Mesothelial cell of epicardium (in vitro differentiated cells): ENCODE results near the gene WNT7B. TPM values are rescaled to one million over a fixed set of nuclear protein-coding genes. Genes with fewer than 3 reads are reported as not detected.

Experiments
- DNase-seq, 2 experiments: peaks; one replicate each; pipeline ENCODE4 v3.0.0; 2021; ENCODE audit warnings: low spot score in 2 of 2; ENCODE audit not compliant: unreplicated experiment in 2 of 2
- H3K27ac Mint-ChIP-seq: 2 replicates; pipeline ENCODE4 v1.8.0; 2021; ENCODE audit warnings: mixed read lengths
- H3K27me3 Mint-ChIP-seq: 2 replicates; pipeline ENCODE4 v1.8.0; 2021; ENCODE audit warnings: low read depth, mixed read lengths
- H3K36me3 Mint-ChIP-seq: 2 replicates; pipeline ENCODE4 v1.8.0; 2021; ENCODE audit warnings: mixed read lengths
- H3K4me1 Mint-ChIP-seq: 2 replicates; pipeline ENCODE4 v1.8.0; 2021; ENCODE audit warnings: mixed read lengths
- H3K4me3 Mint-ChIP-seq: 2 replicates; pipeline ENCODE4 v1.8.0; 2021; ENCODE audit warnings: mild to moderate bottlenecking, moderate library complexity, mixed read lengths
- H3K9me3 Mint-ChIP-seq: 2 replicates; pipeline ENCODE4 v1.8.0; 2021; ENCODE audit warnings: mixed read lengths
- total RNA-seq: library from RNA; stranded (reverse); gene quantifications from 3 replicates; pipeline ENCODE4 v1.2.1, GENCODE V29; 2021
- TF ChIP-seq, protein P1 (sequence below): fragments of 200-600 bp; sonication (generic); IDR thresholded peaks from one replicate; pipeline ENCODE4 v1.5.0; 2021; ENCODE audit warnings: antibody characterized with exemption; ENCODE audit not compliant: unreplicated experiment

WNT7B gene
- total RNA-seq, 1 donor from 2014 or later, result 12.0 TPM

DNA sequence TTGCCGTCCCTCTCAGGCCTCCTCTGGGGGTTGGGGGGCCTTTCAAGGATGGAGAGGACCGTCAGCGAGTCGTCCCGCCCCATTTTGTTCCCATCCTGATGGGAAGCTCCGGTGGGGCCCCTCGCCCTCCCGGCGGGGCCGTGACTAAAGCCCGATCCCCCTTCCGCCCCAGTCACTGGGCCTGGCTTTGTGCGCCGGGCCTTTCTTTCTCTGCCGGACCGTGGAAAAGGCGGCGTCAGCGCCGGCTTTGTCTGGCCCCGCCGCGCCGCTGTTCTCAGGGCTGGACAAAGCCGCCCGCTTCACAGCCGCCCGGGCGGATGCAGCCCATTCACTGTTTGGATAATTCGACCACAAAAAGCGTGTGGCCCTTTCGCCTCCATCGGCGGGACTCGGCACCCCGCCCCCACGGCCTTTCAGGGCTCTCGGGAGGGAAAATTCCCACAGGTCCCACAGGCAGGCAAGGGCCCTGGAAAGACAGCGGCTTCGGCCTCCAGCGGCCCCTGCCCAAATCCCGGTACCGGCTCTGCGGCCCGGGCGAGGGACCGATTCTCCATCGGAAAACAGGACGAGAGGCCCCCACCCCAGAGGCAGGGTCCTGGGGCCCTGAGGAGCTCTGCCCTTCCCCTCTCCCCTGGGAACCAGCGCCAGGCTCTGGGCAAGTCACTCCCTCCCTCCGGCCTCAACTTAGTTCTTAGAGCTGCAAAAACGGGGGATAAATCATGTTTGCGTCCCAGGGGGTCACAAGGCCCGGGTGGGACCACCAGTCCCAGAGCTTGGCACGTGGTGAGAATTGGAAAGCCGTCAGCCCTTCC lies 87.2 kb downstream of the WNT7B start:
- Mint-ChIP-seq H3K4me3 (no peak overlapping the region), H3K27ac (no peak overlapping the region), H3K4me1 (peaks cover 2% of the 10 kb centered on the region), H3K9me3 (no peaks in the 10 kb centered on the region), H3K36me3 (no peaks in the 10 kb centered on the region), H3K27me3 (no peaks in the 10 kb centered on the region)
- TF ChIP-seq, protein P1, sequence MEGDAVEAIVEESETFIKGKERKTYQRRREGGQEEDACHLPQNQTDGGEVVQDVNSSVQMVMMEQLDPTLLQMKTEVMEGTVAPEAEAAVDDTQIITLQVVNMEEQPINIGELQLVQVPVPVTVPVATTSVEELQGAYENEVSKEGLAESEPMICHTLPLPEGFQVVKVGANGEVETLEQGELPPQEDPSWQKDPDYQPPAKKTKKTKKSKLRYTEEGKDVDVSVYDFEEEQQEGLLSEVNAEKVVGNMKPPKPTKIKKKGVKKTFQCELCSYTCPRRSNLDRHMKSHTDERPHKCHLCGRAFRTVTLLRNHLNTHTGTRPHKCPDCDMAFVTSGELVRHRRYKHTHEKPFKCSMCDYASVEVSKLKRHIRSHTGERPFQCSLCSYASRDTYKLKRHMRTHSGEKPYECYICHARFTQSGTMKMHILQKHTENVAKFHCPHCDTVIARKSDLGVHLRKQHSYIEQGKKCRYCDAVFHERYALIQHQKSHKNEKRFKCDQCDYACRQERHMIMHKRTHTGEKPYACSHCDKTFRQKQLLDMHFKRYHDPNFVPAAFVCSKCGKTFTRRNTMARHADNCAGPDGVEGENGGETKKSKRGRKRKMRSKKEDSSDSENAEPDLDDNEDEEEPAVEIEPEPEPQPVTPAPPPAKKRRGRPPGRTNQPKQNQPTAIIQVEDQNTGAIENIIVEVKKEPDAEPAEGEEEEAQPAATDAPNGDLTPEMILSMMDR, result no peak
- DNase-seq, result no peak

DNA sequence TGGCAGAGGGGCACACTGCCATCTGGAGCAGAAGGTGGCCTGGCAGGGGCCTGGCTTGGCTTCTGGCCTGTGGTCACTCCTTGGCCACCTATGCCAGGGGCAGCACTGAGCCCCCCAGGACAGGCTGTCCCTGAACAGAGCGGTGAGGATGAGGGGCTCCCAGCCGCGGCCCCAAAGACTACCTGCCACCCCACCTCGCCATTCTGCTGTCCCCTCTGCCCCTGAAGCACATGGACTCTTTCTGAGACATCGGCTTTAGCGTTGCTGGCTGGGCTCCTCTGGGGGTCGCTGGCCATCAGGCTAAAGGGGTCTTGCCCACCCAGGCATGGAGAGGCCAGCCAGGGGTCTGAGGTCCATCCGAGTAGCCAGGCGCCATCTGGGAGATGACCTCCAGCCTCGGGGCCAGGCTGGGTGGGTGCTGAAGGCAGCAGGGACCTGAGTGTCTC lies 87.8 kb downstream of the WNT7B start:
- H3K27me3 Mint-ChIP-seq, result no peaks in the 10 kb centered on the region
- no peaks in the 10 kb centered on the region for H3K36me3 Mint-ChIP-seq
- no peaks in the 10 kb centered on the region for H3K9me3 Mint-ChIP-seq
- peaks cover 2% of the 10 kb centered on the region for H3K4me1 Mint-ChIP-seq
- TF ChIP-seq, protein P1, result no peak
- H3K4me3 Mint-ChIP-seq, result no peak overlapping the region
- no peak overlapping the region for H3K27ac Mint-ChIP-seq
- no peak for DNase-seq

DNA sequence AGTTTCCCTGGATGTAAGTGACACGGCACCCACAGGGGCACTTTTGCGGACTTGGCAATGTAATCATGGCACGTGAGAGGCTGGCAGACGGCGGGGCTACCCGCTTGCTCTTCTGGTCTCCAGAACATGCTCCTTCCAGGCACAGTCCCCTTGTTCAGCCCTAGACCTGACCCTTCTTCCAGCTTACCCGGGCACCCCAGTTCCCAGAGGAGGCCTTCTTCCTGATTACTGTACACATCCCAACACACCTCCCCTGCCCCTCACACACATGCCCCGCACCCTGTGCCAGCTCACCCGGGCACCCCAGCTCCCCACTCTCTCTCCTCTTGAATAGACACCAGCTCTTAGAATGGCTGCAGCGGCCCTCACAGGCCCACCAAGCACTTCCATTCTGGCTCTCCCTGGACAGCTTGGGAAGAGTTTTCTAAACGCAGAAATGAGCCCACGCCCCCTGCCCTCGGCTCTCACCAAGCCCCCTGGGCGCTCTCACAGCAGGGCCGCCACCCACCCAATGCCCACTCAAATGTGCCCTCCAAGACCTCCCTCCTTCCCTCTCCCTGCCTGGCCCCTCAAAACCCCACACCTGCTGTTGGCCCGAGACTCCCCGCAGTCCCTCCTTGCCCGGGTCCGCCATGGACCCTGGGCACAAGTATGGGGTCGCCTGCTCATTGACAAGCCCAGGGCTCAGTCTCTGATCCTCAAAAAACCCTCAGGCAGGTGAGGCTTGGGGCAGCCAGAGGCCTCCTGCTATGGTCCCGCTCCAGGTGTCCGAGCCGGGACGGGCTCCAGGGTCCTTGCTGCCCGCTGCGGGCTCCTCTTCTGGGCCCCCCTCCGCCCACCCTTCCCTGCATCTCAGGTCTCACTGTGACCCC lies 88.5 kb downstream of the WNT7B start:
- TF ChIP-seq, protein P1, result no peak
- H3K27me3 Mint-ChIP-seq, result no peaks in the 10 kb centered on the region
- H3K4me1 Mint-ChIP-seq, result peaks cover 2% of the 10 kb centered on the region
- no peak for DNase-seq
- H3K36me3 Mint-ChIP-seq, result no peaks in the 10 kb centered on the region
- H3K4me3 Mint-ChIP-seq, result no peak overlapping the region
- H3K27ac Mint-ChIP-seq, result no peak overlapping the region
- H3K9me3 Mint-ChIP-seq, result no peaks in the 10 kb centered on the region

DNA sequence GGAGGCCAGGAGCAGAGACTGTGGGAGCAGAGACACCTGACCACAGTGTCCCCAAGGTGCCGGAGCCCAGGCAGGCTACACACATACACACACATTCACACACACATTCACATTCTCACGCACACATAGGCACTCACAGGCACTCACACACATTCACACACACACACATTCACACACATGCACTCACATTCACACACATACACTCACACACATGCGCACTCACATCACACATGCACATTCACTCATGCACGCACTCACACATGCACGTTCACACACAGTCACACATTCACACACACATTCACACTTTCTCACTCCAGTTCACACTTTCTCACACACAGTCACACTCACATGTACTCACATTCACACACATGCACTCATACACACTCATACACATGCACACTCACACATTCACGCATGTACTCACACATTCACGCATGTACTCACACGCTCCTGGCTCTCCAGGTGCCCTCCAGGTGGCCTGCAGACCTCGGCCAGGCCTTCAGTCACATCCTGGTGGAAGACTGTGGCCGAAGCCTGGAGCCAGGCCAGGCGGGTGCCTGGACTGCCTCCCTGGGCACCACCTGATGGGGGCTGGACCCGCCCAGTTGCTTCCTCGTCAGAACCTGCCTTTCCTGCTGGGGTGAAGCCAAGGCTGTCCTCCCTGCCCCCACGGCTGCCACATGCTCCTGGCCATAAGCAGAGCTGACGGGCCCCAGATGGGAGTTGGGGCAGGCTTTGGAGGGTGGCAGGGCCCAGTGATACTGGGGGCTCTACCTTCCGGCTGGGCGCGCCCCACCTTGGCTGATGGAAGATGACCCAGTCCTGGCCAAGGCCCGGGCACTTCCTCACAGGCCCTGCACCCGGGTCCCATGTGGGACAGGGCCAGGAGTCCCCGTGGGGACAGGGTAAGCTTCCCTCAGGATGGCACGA lies 89.5 kb downstream of the WNT7B start:
- no peak for DNase-seq
- H3K36me3 Mint-ChIP-seq, result no peaks in the 10 kb centered on the region
- no peaks in the 10 kb centered on the region for H3K9me3 Mint-ChIP-seq
- no peak overlapping the region for H3K4me3 Mint-ChIP-seq
- H3K27ac Mint-ChIP-seq, result no peak overlapping the region
- peaks cover 2% of the 10 kb centered on the region for H3K4me1 Mint-ChIP-seq
- TF ChIP-seq, protein P1, result no peak
- no peaks in the 10 kb centered on the region for H3K27me3 Mint-ChIP-seq

DNA sequence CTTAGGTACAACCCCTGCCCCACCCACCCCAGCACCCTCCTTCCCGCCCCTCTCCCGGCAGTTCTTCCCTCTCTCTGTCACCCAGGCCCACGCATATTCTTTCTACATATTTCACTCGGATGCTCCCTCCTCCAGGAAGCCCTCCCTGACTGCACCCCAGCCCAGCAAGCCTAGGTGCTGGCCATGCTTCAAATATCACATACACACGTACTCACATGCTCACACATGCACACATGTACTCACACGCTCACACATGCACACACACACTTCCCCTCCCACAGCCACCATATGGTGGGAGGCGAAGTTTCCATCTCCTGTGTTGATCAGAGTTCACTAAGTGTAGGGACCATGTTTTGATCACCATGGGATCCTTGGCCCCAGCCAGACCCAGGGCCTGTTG lies 90.4 kb downstream of the WNT7B start:
- no peak overlapping the region for H3K4me3 Mint-ChIP-seq
- H3K36me3 Mint-ChIP-seq, result no peaks in the 10 kb centered on the region

More for the DNA sequence above, 90.4 kb downstream of the WNT7B start:
- Mint-ChIP-seq H3K9me3 (no peaks in the 10 kb centered on the region), H3K4me1 (no peaks in the 10 kb centered on the region), H3K27me3 (peaks cover 2% of the 10 kb centered on the region), H3K27ac (no peak overlapping the region)
- TF ChIP-seq, protein P1, result no peak
- no peak for DNase-seq
